Mucosa of gallbladder (tissue), 1 donor: Measurements from ENCODE around the gene CNTFR. TPM values are rescaled to one million over a fixed set of nuclear protein-coding genes. Genes with fewer than 3 reads are reported as not detected.

Source experiments
- DNase-seq: peaks from one replicate; pipeline ENCODE4 v3.0.0-alpha.2; 2020; ENCODE audit warnings: low spot score
- total RNA-seq: library from RNA; stranded (reverse); gene quantifications from one replicate; pipeline ENCODE4 v1.2.1, GENCODE V29; 2021
- donor health status: DM: no; HTN: no; CAD: no.

The CNTFR gene
- total RNA-seq, 1 donor from 2014 or later = 23.0 TPM

DNA sequence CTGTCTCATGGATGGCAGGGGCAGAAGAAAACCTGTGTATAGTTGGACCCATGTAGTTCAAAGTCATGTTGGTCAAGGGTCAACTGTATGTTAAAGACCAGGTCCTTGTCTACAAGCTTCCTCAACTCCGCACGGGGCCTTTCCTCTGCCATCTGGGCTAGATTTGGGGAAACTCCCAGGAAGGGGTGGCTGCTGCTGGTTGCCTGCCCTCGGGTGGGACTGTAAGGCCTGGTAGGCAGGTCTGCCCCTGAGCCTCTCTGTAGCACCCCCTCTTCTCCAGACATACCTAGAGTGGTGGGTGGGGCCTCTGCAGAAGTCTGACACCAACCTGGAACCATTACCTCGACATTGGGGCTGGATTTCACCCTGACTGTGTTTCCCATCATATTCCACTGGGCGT, 82.0 kb downstream of the CNTFR start:
- DNase-seq = no peak

- DNase-seq = no peak
Measured at GRCh38 chr9:34506623-34507022, 82.9 kb downstream of the CNTFR start.

GRCh38 chr9:34505370-34506120, 84.0 kb downstream of the CNTFR start:
- DNase-seq = no peak

GRCh38 chr9:34503406-34503805, 86.1 kb downstream of the CNTFR start:
- DNase-seq = no peak

DNA sequence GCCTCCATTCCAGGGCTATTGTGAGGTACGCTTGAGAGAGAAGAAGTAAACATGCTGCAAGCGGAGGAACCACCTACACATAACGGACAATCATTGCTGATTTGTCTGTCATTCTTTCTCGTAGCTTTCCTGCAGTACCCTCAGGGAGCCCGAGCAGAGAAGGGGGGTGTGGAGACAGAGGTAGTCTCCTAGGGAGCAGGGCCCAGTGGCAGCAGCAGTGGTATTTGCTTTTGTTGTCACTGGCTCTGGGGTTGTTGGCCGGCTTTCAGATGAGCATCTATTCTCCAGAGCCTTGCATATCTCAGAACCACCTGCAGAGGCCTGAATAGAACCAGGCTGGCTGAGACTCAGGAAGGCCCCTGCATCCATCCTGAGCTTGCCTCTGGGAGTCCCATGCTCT, 86.6 kb downstream of the CNTFR start:
- DNase-seq = no peak

GRCh38 chr9:34502471-34502870, 87.1 kb downstream of the CNTFR start:
- DNase-seq = no peak

- peak; percentile 59 for DNase-seq
Measured at GRCh38 chr9:34501889-34502425, 87.6 kb downstream of the CNTFR start.

Other genes with a start within 250 kb of the CNTFR start
- 94.5 TPM for gene MYORG, start 212.8 kb downstream of the CNTFR start, total RNA-seq
- 24.0 TPM for gene FAM219A, start 131.2 kb downstream of the CNTFR start, total RNA-seq
- gene DNAI1, start 130.9 kb downstream of the CNTFR start, total RNA-seq = 0.52 TPM
- 1.7 TPM for gene ENHO, start 66.7 kb downstream of the CNTFR start, total RNA-seq
- gene RPP25L, start 22.4 kb upstream of the CNTFR start, total RNA-seq = 28.7 TPM
- gene DCTN3, start 30.8 kb upstream of the CNTFR start, total RNA-seq = 81.9 TPM
- not detected for gene ARID3C, start 39.3 kb upstream of the CNTFR start, total RNA-seq
- gene SIGMAR1, start 48.1 kb upstream of the CNTFR start, total RNA-seq = 77.1 TPM
- 63.6 TPM for gene GALT, start 57.0 kb upstream of the CNTFR start, total RNA-seq
- gene IL11RA, start 62.5 kb upstream of the CNTFR start, total RNA-seq = 37.0 TPM
- not detected for gene CCL27, start 72.9 kb upstream of the CNTFR start, total RNA-seq
- gene CCL19, start 101.6 kb upstream of the CNTFR start, total RNA-seq = 4.1 TPM
- gene CCL21, start 120.4 kb upstream of the CNTFR start, total RNA-seq = 30.2 TPM